Panc1 (cell line): Measurements from ENCODE around the gene NECTIN1. TPM values are rescaled to one million over a fixed set of nuclear protein-coding genes. Genes with fewer than 3 reads are reported as not detected.

Experiments used
- ATAC-seq: fragments of 200-7000 bp; cut with Tn5 transposase; 2 replicates; pipeline ENCODE4 v1.9.1; 2020; ENCODE audit warnings: mild to moderate bottlenecking, moderate library complexity
- BruUV-seq: library from RNA; stranded (reverse); fragments of 400-500 nt; replicated peaks from 2 replicates; lab custom pipeline; 2021; lab: Mats Ljungman, UMichigan
- CTCF ChIA-PET: fragments of 300-600 bp; sonication (Branson Sonifier 250); formaldehyde crosslinking; loops from one replicate; lab custom pipeline; 2022; ENCODE audit warnings: antibody characterized with exemption; lab: Charles Lee
- POLR2A ChIA-PET: fragments of 300-600 bp; sonication (Branson Sonifier 250); formaldehyde crosslinking; loops from one replicate; lab custom pipeline; 2022; ENCODE audit warnings: antibody characterized with exemption; lab: Charles Lee
- DNase-seq: peaks from one replicate; pipeline ENCODE4 v3.0.0-alpha.2; 2010; ENCODE audit warnings: low read depth, low spot score
- H3K27ac ChIP-seq: 2 replicates; pipeline ENCODE4 v1.5.1; 2011; ENCODE audit warnings: mild to moderate bottlenecking, low read length, inconsistent platforms
- H3K27me3 ChIP-seq: fragments of 200-500 bp; sonication (Bioruptor generic); 2 replicates; pipeline ENCODE4 v1.6.0; 2014; ENCODE audit warnings: low read length, inconsistent platforms; ENCODE audit not compliant: control insufficient read depth, insufficient read depth
- H3K36me3 ChIP-seq: fragments of 200-500 bp; sonication (Bioruptor generic); 2 replicates; pipeline ENCODE4 v1.5.1; 2014; ENCODE audit warnings: inconsistent platforms, mild to moderate bottlenecking, low read length, moderate library complexity; ENCODE audit not compliant: control insufficient read depth, insufficient read depth
- H3K4me1 ChIP-seq: 2 replicates; pipeline ENCODE4 v1.5.1; 2011; ENCODE audit warnings: inconsistent platforms, mild to moderate bottlenecking, low read length, moderate library complexity; ENCODE audit not compliant: control insufficient read depth, insufficient read depth
- H3K4me3 ChIP-seq, 2 experiments: 2 replicates each; pipeline ENCODE4 v1.5.1; 2011 to 2012; ENCODE audit warnings: low read depth in 2 of 2, low read length in 2 of 2, mild to moderate bottlenecking in 2 of 2, inconsistent platforms in 1 of 2, moderate library complexity in 1 of 2
- H3K9me3 ChIP-seq: fragments of 200-500 bp; sonication (Bioruptor generic); 2 replicates; pipeline ENCODE4 v1.5.1; 2014; ENCODE audit warnings: low read depth, mild to moderate bottlenecking, inconsistent platforms, low read length, moderate library complexity; ENCODE audit not compliant: control insufficient read depth, insufficient read depth
- CTCF ChIP-seq: fragments of 450-650 bp; IDR thresholded peaks from 2 replicates; pipeline ENCODE4 v1.5.1; 2017; ENCODE audit warnings: mild to moderate bottlenecking
- POLR2AphosphoS5 ChIP-seq: IDR thresholded peaks from 2 replicates; pipeline ENCODE4 v1.6.1; 2012; ENCODE audit warnings: mild to moderate bottlenecking, low read depth, low read length, moderate library complexity
- REST ChIP-seq, 2 experiments: IDR thresholded peaks; 2 replicates each; pipeline ENCODE4 v1.6.1; 2011 to 2012; ENCODE audit warnings: low read depth in 2 of 2, control low read depth in 1 of 2, low read length in 1 of 2, mild to moderate bottlenecking in 1 of 2, moderate library complexity in 1 of 2; ENCODE audit not compliant: insufficient read depth in 1 of 2
- SIN3A ChIP-seq: IDR thresholded peaks from 2 replicates; pipeline ENCODE4 v1.6.1; 2012; ENCODE audit warnings: low read depth, mild to moderate bottlenecking, low read length, moderate library complexity, borderline replicate concordance; ENCODE audit not compliant: insufficient read depth
- TCF7L2 ChIP-seq: IDR thresholded peaks from 2 replicates; pipeline ENCODE4 v1.6.1; 2011; ENCODE audit warnings: mild to moderate bottlenecking, low read depth, low read length, inconsistent platforms
- in situ Hi-C: cut with HindIII; loops from 2 replicates; pipeline ENCODE4 v1.10.0; 2016; ENCODE audit warnings: low sequenced_read_pairs, low pct_unique_long_range_greater_than_20kb
- intact Hi-C: fragments of 100-400 bp; cut with micrococcal nuclease; formaldehyde crosslinking; loops from one replicate; pipeline ENCODE4 v1.10.0; 2022; ENCODE audit not compliant: unreplicated experiment
- total RNA-seq: library from RNA; stranded (reverse); gene quantifications from one replicate; pipeline ENCODE4 v1.2.1, GENCODE V29; 2021; ENCODE audit not compliant: unreplicated experiment

Gene NECTIN1
- total RNA-seq, 1 experiment from 2014 or later: 14.6 TPM

- no TSS peak for BruUV-seq
- Histone ChIP-seq H3K27me3 (peaks cover 8% of the 10 kb centered on the region; the same call in 1 of the 2 replicates), H3K27ac (no peak overlapping the region), H3K9me3 (no peaks in the 10 kb centered on the region), H3K36me3 (no peaks in the 10 kb centered on the region), H3K4me1 (no peaks in the 10 kb centered on the region), H3K4me3 (no peak overlapping the region)
- DNase-seq (no peak), ATAC-seq (no peak)
- peak; percentile 91 to 94 for TF ChIP-seq REST (IDR thresholded peaks at IDR 0.05; ENCODE audit: insufficient read depth in 1 of 2, low read depth in 2 of 2, low read length in 1 of 2)
- TF ChIP-seq TCF7L2: no peak
- CTCF ChIA-PET: no interaction called here
- in situ Hi-C loops: no loop called here
- POLR2A ChIA-PET: interaction anchor here (0.6 kb wide), 1 partner anchor 178 kb away, joined by 3 read pairs; no protein-coding TSS in a partner anchor
- intact Hi-C loops: no loop called here
Observed at GRCh38 chr11:119774172-119774763, 45.3 kb upstream of the NECTIN1 start.

GRCh38 chr11:119772641-119773415, 43.8 kb upstream of the NECTIN1 start:
- ATAC-seq (no peak), DNase-seq (no peak)
- H3K9me3 ChIP-seq: no peaks in the 10 kb centered on the region; the same call in 1 of the 2 replicates
- peaks cover 11% of the 10 kb centered on the region for H3K27me3 ChIP-seq
- no peaks in the 10 kb centered on the region for H3K4me1 ChIP-seq
- no peak overlapping the region for H3K4me3 ChIP-seq
- no peak overlapping the region for H3K27ac ChIP-seq
- intact Hi-C loops: no loop called here
- H3K36me3 ChIP-seq: no peaks in the 10 kb centered on the region
- POLR2A ChIA-PET: no interaction called here
- CTCF ChIA-PET: no interaction called here
- TF ChIP-seq SIN3A (no peak), REST (IDR thresholded peaks at IDR 0.05; ENCODE audit: insufficient read depth in 1 of 2, low read depth in 2 of 2, low read length in 1 of 2) (no peak), POLR2AphosphoS5 (no peak), TCF7L2 (no peak), CTCF (no peak)
- BruUV-seq: no TSS peak
- in situ Hi-C loops: no loop called here
